ENCODE results near the gene CD200R1.
A peak's percentile ranks its signal among the peaks of the same experiment; 100 is the strongest.

CD200R1 gene

DNA sequence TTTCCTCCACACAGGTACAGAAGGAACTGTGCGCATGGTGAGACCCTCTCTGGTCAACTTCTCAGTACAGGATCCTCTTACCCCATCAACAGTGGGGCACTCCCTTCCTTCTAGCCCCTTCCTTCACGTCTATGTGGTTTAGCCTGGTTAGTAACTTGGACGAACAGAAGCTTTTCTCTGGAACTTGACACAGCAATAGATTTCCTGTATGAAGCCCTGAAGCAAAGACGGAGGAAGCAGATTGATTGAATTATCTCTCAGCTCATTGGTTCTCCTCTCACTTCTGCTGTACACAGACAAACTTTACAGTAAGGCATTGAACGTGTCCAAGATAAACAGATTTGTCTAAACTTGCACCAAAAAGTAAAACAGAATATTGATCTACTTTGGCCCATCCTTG is at the start of gene CD200R1:
Gene CD200R1, minus strand, starts transcription at position 210 of the 400 bp plus-strand sequence. CDS start 246 bp downstream, outside the sequence.
- DNase-seq = peak; percentile 6

DNA sequence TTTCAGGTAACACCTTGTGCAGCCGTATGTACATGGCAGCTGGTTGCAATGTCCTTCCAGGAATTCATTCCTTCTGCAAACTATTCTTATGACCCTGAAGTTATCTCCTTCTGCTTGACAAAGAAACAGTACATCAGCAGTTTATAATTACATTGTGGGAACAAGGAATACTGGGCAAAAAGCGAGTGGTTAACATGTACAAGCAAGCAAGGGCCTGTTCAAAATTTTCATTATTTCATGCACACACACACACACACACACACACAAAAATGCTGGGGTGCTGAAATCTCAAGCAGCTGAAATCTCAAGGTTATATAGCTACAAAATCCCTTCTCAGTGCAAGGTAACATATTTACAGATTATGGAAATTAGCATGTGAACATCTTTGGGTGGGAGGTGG is 46.6 kb upstream of the CD200R1 start:
- no peak for DNase-seq

- DNase-seq = peak; percentile 90
Measured at GRCh38 chr3:113019182-113020137, 44.6 kb upstream of the CD200R1 start.

DNA sequence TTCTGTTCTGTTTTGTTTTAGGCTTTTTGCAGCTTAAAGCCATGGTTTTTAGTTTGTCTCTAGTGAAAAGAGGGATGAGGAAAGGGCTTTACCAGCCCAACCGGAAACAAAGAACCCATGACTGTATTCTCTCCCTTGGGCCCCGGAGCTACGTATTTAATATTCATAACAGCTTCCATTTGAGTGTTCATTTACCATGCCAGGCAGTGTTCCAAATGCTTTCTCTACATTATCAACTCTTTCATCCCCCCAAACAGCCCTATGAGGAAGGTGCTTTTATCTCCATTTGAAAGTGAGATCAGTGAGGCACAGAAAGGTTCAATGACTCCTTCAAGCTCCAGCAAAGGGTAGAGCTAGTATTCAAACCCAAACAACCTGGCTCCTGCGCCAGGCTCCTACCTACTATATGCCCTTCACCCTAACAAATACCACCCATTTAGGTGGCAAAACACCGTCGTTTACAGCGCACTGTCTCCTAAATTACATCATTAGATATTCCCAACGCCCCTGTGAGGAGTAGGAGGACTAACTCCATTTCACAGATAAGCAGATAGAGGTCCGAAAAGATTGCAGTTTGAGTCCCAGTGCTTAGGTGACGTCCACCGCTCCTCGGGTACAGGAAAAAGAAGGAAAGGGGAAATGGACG is 43.8 kb upstream of the CD200R1 start:
- no peak for DNase-seq

DNA sequence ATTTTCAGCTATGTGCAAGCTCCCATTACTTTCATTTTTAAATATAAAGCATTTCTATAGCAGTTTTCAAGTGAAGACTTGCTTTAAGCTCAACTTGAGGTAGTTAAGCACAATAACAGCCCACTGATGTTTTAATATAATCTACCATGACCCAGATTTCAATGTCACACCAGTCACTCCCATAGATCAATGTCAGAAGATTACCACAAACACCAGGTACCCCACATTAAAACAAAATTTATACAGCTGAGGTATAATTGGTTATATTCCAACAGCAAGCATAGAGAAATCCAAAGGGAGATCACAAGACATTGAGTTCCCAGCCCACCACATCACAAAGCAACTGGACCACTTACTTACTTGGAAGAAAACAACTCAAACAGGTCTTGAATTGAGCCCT is 38.7 kb upstream of the CD200R1 start:
- DNase-seq = no peak

GRCh38 chr3:113008117-113008516 is 33.2 kb upstream of the CD200R1 start:
- no peak for DNase-seq

DNA sequence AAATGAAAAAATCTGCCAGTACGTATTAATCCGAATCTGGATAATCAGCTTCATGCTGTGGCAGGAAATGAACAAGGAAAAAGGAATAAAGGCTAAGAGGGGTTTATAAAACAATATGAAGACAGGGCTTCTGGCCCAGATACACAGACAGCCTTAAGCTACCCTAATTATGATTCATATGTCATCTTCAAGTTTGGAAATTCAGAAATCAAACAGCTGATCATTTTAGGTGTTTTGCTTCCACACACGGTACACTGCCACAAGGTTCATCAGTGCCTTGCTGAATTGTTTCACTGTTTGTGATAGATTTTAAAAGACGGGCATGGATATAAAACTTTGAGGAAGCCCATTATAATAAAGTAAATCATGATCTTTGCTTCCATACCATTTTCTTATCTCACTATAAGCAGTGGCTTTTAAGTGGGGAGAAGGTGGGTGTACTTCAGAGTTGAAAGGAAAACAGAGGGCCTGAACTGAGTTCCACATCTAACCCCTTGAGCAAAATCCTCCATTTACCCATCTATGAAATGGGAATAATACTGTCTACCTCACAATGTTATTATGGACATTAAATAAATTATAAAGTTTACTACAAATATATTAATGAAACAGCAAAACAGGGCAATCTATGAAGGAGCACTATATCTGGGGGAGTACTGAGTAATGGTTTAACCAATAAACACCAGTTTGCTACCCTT is 31.6 kb upstream of the CD200R1 start:
- DNase-seq = no peak

DNA sequence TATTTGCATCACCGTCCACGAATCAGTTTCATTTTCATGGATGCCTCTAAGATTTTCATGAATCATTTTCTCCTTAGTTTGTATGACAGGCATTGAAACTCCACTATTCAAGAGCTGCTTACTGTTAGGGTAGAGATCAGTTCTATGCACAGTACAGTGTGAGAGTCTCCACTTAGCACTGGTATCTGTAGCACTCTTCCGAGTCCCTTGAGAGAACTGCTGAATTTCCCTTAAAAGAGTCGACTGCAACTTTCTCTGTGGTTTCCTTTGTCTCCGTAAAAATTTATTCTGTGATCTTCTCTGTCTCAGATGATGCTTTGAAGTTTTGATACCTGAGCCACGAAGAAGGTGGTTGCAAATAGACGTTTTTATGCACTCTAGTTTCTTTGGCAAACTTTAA is 30.7 kb upstream of the CD200R1 start:
- DNase-seq = no peak

GRCh38 chr3:113002679-113003078 is 27.8 kb upstream of the CD200R1 start:
- DNase-seq = no peak

- DNase-seq = no peak
Measured at GRCh38 chr3:113002037-113002436, 27.1 kb upstream of the CD200R1 start.

GRCh38 chr3:113000691-113001090 is 25.8 kb upstream of the CD200R1 start:
- DNase-seq = no peak

GRCh38 chr3:112995800-112996199 is 20.9 kb upstream of the CD200R1 start:
- DNase-seq = no peak

DNA sequence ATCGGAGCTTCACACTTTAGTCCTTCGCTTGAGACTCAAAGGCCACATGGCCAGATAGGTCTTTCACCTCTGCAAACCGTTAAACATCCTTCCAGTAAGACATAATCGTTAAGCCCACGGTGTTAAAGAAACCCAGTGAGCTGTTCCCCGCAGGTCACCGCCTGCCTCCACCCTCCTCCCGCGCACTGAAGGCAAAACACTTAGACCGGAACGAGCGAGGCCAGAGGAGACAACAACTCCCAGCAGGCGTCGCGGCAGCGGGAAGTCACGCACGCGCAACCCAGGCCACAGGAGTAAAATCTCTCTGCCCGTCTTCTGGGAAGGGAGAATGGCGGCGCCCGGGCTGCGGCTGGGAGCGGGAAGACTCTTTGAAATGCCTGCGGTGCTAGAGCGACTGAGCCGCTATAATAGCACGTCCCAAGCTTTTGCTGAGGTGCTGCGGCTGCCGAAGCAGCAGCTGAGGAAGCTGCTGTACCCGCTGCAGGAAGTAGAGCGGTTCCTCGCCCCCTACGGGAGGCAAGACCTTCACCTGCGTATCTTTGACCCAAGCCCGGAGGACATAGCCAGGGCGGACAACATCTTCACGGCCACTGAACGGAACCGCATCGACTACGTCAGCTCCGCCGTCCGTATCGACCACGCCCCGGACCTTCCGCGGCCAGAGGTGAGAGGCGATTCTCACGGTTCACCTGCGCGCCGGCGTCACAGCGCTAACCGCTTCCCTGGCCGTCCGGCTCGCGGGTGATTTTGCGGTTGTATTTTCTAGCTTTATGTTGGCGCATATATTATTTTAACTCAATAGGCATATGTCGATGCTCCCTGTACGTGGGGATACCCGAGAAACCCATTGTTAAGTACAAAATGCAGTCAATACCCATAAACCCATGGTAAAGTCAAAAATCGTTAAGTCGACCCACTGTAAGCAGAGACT is 16.0 kb upstream of the CD200R1 start, which contains the start of gene GTPBP8:
Gene GTPBP8, plus strand, starts transcription at position 313 of the 931 bp plus-strand sequence. Its CDS starts 16 bp downstream, at position 329.
- DNase-seq = peak; percentile 80

DNA sequence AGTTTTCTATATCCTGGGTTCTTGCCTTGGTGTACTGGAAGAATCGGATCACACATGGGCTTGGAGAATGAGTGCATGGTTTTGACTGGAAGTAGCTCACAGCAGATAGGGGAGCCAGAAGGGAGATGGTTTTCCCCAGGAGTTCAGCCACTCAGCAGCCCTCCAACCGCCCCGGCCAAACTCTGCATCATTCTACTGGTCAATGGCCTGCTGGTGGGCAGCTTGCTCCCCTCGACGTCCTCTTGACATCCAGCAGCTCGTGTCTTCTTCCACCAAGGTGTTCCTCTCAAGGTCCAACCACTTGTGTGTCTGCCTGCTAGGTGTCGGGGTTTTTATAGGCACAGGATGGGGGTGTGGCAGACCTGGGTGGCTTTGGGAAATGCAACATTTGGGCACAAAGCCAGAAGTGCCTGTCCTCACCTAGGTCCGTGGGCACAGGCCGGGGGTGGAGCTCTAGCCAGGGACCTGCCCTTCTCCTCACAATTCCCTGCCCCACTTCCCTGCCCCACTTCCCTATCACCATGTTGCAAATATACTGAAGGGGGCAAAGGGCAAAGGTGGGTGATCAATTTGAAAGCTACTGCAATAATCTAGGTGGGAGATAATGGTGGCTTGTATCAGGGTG is 12.9 kb upstream of the CD200R1 start:
- no peak for DNase-seq

DNA sequence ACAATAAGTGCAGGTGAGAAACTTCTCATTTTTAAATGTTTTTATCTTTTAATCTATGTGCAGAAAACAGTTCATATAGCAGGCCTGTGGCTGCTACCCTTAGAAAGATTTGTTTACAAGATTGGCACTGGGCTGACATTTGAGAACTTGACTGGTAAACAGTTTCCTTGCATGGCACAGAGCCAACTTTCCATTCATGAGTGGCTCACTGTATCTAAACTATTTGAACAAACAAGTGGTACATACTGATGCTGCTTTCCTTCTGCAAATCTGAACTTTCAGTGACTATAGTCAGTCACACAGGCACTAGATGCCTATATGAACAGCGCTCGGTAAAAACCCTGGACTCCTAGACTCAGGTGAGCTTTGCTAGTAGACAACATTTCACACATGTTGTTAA is 9.6 kb upstream of the CD200R1 start:
- no peak for DNase-seq

GRCh38 chr3:112982710-112983109 is 7.8 kb upstream of the CD200R1 start:
- DNase-seq = no peak

DNA sequence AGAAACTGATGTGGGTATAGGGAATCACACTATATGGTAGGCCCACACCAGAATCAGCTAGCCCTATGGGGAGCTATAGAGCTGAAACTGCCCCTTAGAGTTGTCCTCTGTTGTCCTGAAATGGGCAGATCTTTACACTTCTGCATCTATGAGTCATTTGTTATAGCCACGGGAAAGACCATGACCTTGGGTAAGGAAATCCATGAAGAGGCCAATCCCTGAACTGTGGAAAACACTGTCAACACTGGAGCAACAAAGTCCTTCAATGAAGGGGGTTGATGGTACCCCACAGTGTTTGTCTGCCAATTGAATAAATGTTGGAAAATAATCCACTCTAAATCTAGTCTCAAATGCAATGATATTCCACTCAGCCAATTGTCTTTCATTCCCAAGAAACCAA is 5.2 kb upstream of the CD200R1 start:
- DNase-seq = no peak

DNA sequence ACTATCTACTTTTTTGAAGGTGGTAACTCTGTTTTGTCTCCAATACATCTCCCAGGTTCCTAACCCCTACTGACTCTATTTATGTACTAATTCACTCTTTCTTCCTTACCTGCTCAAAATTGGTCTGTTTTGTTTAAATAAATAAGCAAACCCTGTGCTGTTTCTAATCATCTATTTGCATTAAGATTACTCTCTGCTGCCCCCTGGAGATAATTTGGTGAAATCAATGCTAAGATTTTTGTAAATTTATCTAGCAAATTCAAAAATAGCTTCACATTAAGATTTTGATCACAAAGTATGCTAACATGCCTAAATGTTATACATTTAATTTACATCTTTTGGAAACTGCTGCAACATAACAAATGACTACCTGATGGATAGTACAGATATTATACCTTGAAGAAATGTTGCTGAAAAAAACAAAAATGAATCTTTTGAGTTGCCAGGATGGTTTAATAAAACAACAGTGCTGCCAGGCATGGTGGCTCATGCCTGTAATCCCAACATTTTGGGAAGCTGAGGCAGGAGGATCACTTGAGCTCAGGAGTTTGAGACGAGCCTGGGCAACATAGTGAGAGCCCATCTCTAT is 4.4 kb upstream of the CD200R1 start:
- no peak for DNase-seq

DNA sequence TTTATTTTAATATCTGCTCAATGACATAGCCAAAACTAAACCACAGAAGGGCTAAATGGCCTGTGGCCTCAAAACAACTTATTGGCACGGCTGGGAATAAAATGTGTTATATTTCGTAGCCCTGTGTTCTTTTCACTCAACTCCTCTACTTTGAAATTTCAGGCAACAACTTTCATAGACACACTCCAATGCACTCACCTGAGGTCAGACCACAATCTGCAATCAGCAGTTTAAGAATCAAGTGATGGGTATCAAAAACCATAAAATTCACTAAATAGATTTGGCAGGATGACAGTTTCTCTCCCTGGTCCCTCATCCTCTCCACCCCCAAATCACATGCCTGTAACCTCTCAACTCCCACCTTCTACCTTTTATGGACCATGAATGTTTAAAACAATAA is 2.0 kb upstream of the CD200R1 start:
- DNase-seq = no peak

DNA sequence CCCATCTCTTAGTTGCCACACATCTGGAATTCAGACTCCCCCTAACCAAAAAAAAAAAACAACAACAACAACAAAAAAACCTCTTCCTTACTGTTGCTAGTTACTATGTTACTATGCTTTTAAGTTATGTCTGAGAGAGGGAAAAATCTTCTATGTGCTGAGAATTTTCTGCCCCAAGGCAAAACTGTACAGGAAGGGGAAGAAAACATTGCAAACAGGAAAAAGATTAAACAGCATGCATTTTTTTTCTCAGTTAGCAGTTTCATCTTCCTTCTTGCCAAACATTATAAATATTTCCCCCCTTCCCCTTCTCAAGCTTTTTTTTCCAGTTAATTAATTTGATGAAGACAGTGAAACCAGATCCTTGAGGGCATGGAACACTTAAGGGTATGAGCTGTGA is 1.1 kb upstream of the CD200R1 start:
- DNase-seq = no peak

DNA sequence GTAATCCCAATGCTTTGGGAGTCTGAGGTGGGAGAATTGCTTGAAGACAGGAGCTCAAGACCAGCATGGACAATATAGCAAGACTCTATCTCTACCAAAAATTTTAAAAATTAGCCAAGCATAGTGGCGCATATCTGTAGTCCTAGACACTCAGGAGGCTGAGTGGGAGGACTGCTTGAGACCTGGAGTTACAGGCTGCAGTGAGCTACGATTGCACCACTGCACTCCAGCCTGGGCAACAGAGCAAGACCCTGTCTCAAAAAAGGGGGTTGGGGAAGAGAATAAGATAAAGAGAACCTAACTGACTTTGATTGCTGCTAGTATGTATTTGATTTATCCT is 755 bp downstream of the CD200R1 start:
- DNase-seq = no peak

All from GDM1 (cell line).